Vagina (tissue), 2 donors: ENCODE data around the gene PCNT.

Source experiments
- CTCF ChIP-seq, 3 experiments: fragments of 450-650 bp in 2 of 3; fragments of 200-600 bp in 1 of 3; sonication (generic) in 1 of 3; IDR thresholded peaks; one replicate each; pipeline ENCODE4 v1.5.1; 2017 to 2019; ENCODE audit warnings: antibody characterized with exemption in 3 of 3, mild to moderate bottlenecking in 2 of 3, moderate library complexity in 2 of 3
- POLR2A ChIP-seq, 2 donors: fragments of 450-650 bp; IDR thresholded peaks; one replicate each; pipeline ENCODE4 v1.6.1; 2017; ENCODE audit warnings: antibody characterized with exemption in 2 of 2, mild to moderate bottlenecking in 2 of 2, moderate library complexity in 2 of 2
- POLR2AphosphoS5 ChIP-seq, 2 donors: sonication (generic); formaldehyde crosslinking; IDR thresholded peaks; one replicate each; pipeline ENCODE4 v1.9.0; 2017; ENCODE audit warnings: antibody characterized with exemption in 2 of 2, mild to moderate bottlenecking in 2 of 2, low read depth in 1 of 2; ENCODE audit not compliant: insufficient read depth in 1 of 2

- no peak for TF ChIP-seq CTCF (IDR thresholded peaks at IDR 0.05)
- TF ChIP-seq POLR2AphosphoS5 (IDR thresholded peaks at IDR 0.05; ENCODE audit: insufficient read depth in 1 of 2, low read depth in 1 of 2), result no peak
- no peak for TF ChIP-seq POLR2A (IDR thresholded peaks at IDR 0.05)
Measured at GRCh38 chr21:46410516-46410915, 86.6 kb downstream of the PCNT start.
